HL-60 (cell line): ENCODE results near the gene SEL1L2.

ENCODE experiments used
- DNase-seq, 2 experiments: peaks; one replicate each; pipeline ENCODE4 v3.0.0-alpha.2; 2010 to 2020; ENCODE audit warnings: low read depth in 1 of 2, low spot score in 1 of 2
- H3K27ac ChIP-seq: fragments of 250-450 bp; sonication (Bioruptor Pico); replicated peaks from 2 replicates; pipeline ENCODE4 v1.5.1; 2020; ENCODE audit warnings: mild to moderate bottlenecking, moderate library complexity
- H3K27me3 ChIP-seq: fragments of 250-450 bp; sonication (Bioruptor Pico); 2 replicates; pipeline ENCODE4 v1.5.1; 2021; ENCODE audit warnings: mild to moderate bottlenecking, moderate library complexity; ENCODE audit not compliant: insufficient read depth, poor library complexity, severe bottlenecking
- H3K4me3 ChIP-seq: replicated peaks from 2 replicates; pipeline ENCODE4 v1.5.1; 2011; ENCODE audit warnings: mild to moderate bottlenecking, control low read depth, low read length; ENCODE audit not compliant: insufficient read depth
- CTCF ChIP-seq: IDR thresholded peaks from one replicate; pipeline ENCODE4 v1.5.1; 2011; ENCODE audit warnings: low read length, control low read depth, inconsistent platforms; ENCODE audit not compliant: insufficient read depth
- GABPA ChIP-seq: IDR thresholded peaks from 2 replicates; pipeline ENCODE4 v1.6.1; 2012; ENCODE audit warnings: low read depth
- POLR2AphosphoS5 ChIP-seq: IDR thresholded peaks from 2 replicates; pipeline ENCODE4 v1.6.1; 2012; ENCODE audit warnings: low read depth
- SPI1 ChIP-seq: IDR thresholded peaks from 2 replicates; pipeline ENCODE4 v1.6.1; 2012; ENCODE audit warnings: low read depth, mild to moderate bottlenecking, borderline replicate concordance
- TF ChIP-seq, protein P1 (sequence below): IDR thresholded peaks from 2 replicates; pipeline ENCODE4 v1.6.1; 2012; ENCODE audit warnings: low read depth; ENCODE audit not compliant: insufficient replicate concordance

Gene SEL1L2

GRCh38 chr20:13863244-13863643, 127.2 kb downstream of the SEL1L2 start:
- no peak for DNase-seq
- no peaks in the 10 kb centered on the region for H3K27me3 ChIP-seq
- no peak for TF ChIP-seq GABPA
- no peak for TF ChIP-seq SPI1
- TF ChIP-seq, protein P1, sequence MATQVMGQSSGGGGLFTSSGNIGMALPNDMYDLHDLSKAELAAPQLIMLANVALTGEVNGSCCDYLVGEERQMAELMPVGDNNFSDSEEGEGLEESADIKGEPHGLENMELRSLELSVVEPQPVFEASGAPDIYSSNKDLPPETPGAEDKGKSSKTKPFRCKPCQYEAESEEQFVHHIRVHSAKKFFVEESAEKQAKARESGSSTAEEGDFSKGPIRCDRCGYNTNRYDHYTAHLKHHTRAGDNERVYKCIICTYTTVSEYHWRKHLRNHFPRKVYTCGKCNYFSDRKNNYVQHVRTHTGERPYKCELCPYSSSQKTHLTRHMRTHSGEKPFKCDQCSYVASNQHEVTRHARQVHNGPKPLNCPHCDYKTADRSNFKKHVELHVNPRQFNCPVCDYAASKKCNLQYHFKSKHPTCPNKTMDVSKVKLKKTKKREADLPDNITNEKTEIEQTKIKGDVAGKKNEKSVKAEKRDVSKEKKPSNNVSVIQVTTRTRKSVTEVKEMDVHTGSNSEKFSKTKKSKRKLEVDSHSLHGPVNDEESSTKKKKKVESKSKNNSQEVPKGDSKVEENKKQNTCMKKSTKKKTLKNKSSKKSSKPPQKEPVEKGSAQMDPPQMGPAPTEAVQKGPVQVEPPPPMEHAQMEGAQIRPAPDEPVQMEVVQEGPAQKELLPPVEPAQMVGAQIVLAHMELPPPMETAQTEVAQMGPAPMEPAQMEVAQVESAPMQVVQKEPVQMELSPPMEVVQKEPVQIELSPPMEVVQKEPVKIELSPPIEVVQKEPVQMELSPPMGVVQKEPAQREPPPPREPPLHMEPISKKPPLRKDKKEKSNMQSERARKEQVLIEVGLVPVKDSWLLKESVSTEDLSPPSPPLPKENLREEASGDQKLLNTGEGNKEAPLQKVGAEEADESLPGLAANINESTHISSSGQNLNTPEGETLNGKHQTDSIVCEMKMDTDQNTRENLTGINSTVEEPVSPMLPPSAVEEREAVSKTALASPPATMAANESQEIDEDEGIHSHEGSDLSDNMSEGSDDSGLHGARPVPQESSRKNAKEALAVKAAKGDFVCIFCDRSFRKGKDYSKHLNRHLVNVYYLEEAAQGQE, result no peak
- TF ChIP-seq CTCF, result no peak
- no peak for TF ChIP-seq POLR2AphosphoS5
- no peak overlapping the region for H3K27ac ChIP-seq
- no peak overlapping the region for H3K4me3 ChIP-seq

DNA sequence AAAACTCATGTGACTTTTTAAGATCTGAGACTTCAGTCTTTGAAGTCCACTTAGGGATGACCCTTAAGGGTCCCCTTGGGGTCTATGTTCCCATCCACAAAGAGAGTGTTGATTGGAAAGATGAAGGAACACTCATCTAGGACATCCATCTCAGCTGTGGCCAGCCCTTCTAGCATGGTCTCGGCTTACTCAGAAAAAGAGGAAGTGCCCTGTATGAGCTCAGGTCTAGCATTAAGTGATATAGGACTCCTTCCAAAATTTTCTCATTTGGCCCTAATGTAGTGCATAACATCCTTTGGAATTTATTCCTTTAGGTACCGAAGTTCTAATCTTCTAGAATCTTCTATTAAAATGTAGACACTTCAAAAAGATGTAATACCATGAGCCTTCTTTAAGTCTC, 128.2 kb downstream of the SEL1L2 start:
- H3K27me3 ChIP-seq, result no peaks in the 10 kb centered on the region
- no peak overlapping the region for H3K27ac ChIP-seq
- peak in 1 of 2 experiments; percentile 36 for DNase-seq
- H3K4me3 ChIP-seq, result no peak overlapping the region
- TF ChIP-seq, protein P1, result no peak
- TF ChIP-seq POLR2AphosphoS5 (no peak), GABPA (no peak), SPI1 (peak; percentile 99), CTCF (no peak)

DNA sequence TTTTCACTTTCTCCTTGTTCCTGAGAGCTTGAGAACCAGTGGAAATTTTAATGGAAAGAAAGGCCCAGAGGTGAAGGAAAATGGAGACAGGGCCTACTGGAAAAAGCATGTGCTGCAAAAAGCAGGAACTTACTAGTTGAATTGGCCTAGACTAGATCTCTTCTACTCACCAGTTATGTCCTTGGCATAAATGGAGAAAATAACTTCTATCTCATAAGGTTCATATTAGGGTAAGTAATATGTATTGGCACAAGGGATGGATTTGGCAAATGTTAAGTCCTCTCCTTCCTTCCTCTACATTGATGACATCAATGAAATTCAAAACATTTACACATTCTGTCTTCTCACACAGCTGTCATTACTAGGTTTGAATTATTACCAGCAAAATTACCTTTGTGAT, 131.5 kb downstream of the SEL1L2 start:
- H3K4me3 ChIP-seq, result no peak overlapping the region
- H3K27me3 ChIP-seq, result no peaks in the 10 kb centered on the region
- TF ChIP-seq SPI1, result no peak
- TF ChIP-seq POLR2AphosphoS5, result no peak
- no peak for TF ChIP-seq CTCF
- no peak for TF ChIP-seq GABPA
- no peak for DNase-seq
- no peak overlapping the region for H3K27ac ChIP-seq

DNA sequence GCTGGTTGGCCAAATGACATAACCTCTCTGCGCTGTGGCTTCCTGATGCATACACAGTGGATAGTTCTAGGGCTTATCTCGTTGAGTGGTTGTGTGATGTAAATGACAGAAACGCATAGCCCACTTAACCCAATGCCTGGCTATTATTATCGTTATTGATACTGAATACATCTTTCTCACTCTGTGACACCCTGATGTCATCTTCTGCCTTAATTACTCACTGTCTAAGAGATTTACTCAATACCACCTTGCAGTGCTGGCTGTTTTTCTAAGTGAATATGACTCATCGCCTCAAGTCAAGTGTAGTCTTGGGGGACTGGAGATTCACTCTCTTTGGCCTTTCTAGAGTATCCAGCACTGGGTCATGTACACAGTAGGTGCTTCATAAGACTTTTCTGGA, 132.0 kb downstream of the SEL1L2 start:
- TF ChIP-seq CTCF (no peak), GABPA (no peak), SPI1 (no peak), POLR2AphosphoS5 (no peak)
- TF ChIP-seq, protein P1, result no peak
- no peak for DNase-seq
- Histone ChIP-seq H3K27ac (no peak overlapping the region), H3K4me3 (no peak overlapping the region), H3K27me3 (no peaks in the 10 kb centered on the region)
